ENCODE data around the gene RTN1. TPM values are rescaled to one million over a fixed set of nuclear protein-coding genes. Genes with fewer than 3 reads are reported as not detected.

Gene RTN1
- total RNA-seq, 1 donor from 2014 or later: 6.1 TPM

DNA sequence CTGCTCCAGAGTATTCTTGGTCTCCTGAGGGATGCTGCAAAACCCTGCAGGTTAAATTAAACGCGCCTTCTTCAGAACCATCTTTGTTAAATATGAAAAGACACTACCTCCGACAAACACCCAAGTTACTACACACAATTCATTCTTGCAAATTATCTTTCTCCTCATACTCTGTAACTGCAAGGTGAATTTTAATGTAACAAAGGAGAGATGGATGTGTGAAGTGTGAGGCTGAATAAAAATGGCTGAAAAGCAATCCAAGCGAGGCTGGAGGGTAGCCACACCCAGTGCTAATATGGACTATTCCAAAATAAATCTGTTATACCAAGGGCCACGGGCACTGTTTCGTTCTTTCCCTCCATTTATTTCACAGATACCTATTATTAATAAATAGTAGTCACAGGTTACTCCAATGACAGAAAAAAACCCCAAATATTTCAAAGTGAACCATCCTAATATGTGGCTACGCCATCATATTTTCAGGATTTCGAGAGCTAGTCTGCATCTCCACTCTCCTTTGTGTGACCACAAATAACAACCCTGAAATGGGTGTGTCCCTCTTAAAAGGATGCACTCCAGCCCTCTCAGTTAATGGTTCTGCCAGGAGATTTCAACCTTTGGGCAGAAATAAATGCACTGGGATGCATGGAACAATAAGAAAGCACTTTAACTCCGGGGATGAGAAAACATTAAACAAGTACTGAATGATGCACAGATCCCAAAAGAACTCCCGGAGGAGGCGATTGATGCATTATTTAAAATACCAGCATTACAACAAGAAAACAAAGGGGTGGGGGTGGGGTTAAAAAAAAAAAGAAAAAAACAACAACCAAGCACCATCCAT is 240.9 kb downstream of the RTN1 start:
- no peak for DNase-seq

DNA sequence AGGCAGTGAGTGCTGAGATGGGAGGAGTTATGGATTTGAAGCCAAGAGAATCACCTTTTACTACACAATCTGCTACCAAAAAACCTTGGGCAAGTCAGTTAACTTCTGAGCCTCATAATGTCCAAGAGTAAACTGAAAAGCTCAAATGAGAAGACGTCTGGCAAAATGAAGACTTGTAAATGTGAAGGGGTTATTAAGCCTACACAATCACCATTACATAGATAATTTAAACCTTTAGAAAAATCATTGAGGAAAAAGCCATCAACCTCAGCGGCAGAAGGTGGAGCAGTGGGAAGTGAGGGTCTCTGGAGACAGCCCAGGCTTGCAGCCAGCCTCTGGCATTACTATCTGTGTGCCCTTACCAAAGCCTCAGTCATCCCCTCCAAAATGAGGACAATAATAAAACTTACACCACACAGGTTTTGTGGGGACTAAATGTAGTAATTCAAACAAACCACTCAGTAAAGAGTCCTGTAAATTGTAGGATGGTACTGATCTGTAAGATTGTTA is 243.5 kb downstream of the RTN1 start:
- DNase-seq: no peak

DNA sequence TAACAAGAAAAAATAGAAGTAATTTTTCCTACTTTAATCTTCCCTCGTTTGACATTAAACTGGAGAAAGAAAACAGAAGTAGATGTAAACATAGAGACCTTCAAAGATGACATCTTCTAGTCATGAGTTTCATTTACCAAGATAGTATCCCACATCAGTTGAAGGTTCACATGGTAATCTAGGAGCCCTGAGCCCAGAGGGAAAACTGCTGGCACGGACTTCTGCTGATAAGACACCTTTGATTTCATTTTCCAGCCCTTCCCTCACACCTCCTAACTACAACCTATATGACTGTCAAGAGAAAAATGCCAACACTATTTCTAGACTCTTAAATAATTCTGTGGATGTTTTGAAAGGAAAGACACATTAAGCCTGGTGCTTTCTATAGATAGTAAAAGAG is 247.9 kb downstream of the RTN1 start:
- DNase-seq: no peak

GRCh38 chr14:59619061-59619460 is 251.5 kb downstream of the RTN1 start:
- DNase-seq: no peak

DNA sequence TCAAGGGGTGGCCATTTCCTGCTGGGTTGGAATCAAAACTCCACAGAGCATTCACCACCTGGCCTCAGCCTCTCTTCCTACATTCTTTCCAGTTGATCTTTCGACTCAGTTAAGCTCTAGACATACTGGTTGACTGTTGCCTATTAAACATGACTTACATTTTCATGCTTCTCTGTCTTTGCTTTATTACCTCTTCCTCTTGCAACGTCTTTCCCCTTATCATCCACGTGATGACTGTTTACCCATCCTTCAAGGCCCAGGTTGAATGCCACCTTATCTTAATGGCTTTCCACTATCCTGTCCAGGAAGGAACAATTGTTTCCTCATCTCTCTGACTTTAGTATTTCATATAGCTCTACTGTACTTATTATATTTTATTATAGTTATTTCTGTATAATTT is 269.5 kb downstream of the RTN1 start:
- DNase-seq: no peak

GRCh38 chr14:59600211-59600945 is 270.2 kb downstream of the RTN1 start:
- DNase-seq: no peak

GRCh38 chr14:59595071-59595470 is 275.5 kb downstream of the RTN1 start:
- no peak for DNase-seq

DNA sequence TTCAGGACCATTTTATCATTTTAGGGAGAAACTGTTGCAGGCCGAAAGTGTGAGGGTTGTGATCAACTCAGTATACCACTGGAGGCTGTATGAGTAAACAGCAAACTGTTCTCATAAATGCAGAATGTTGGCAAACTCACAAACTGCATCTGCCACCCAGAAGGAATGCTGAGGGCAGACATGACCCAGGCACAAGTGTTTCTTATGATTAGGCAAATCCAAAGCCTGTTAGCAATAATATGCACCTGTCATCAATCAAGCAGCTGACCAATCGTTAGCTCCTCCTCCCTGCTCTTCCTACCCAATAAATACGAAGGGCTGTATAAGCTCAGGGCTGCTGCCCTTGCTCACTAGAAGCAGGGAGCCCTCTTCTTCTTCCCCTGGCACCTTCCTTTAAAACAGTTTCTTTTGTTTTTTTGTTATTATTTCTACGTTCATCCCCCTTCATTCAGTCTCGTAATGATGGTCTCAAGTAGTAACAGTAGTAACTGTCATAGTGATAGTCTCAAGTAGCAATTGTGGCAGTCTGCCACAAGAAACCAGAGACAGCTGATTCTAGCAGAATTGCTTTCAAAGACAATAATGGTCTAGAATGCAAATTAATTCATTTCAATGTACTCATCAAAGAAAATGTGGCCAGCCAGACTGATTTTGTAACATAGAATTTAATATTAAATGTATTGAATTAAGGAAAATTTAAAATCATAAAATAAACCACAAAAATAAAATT is 278.8 kb downstream of the RTN1 start:
- no peak for DNase-seq

DNA sequence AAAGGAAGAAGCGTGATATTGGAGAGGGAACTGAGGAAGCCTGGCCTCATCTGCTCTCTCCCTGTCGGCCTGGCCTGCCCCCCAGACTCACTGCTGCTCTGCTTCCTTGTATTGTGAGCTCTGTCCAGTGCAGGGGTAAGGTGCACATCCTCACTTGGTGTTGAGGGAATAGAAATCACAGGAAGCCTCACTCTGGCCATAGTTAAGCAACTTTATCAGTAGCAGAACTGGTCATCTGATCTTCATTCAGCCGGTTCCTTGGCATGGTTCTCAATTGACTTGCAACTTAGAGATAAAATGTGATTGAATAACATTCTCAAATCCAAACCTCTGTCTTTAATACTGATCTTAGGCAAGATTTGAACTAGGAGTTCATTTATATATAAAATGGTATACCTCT is 282.5 kb downstream of the RTN1 start:
- no peak for DNase-seq

DNA sequence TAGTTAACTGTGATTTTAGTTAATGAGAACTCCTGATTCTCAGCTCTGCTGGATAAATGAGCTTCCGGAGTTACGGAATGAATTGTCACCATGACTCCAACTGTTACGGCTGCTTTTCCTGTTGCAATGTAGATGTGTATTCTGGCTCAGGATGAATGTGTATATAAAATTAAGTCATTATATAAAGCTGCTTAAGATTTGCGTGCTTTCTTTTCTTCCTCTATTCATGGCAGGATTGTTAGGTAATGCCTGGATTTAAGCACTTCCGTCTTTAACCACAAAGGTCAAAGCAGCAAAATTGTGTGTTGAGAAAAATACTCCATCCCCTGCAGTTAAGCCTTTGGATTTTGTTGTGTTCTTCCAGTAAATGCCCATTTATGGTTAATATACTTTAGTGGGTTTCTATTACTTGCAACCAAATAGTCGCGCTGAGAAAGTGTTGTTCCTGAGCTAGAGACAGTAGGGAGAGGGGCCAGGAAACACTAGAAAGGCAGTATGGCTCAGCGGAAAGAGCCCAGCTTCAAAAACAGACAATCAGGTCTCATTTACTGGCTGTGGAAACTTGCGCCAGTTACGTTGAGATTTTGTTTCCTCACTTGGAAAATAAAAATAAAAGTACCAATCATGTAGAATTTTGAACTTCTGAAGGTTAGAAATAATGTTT is 284.6 kb downstream of the RTN1 start:
- no peak for DNase-seq

- DNase-seq: no peak
Observed at GRCh38 chr14:59583755-59584154, 286.8 kb downstream of the RTN1 start.

DNA sequence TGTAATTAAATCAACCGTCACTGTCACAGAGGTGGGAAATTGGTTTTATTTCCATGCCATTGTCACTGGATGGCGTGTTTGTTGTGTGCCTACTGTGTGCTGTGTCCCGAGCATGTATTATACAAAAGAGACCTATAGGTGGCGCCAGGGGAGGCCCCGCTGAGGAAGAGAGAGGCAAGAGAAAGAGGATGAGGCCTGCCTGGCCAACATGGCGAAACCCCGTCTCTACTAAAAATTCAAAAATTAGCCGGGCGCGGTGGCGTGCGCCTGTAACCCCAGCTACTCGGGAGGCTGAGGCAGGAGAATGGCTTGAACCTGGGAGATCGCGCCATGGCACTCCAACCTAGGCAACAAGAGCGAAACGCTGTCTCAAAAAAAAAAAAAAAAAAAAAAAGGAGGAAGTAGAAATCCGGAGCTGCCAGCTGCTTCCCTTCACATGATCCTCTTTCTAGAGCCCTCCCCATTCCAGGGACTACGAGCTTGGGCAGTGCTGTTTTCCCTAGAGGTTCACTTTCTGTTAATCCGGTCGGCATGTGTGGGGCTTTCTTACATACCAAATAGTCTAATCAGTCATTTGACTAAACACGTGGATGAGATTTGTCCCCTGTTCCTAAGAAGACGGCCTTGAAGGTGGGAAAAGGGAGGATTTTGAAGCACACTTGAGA is 287.6 kb downstream of the RTN1 start:
- DNase-seq: no peak

DNA sequence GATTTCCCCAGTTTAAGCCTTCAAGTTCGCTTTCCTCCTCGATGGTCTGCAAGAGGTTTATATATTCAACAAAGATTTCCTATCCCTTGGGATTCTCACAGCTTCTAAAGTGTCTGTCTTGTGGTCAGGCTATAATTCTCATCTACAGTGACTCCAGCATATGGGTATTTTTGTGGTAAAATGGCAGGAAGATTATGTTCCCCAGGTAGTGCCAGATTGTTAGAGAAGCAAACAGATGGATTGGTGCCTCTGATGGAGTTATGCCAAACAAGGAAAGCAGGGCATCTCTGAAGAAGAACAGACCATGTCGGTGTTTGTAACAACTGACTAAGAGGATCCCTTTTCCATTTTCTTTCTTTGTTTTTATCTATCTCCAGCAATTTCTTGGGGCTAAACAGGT is 288.4 kb downstream of the RTN1 start:
- DNase-seq: no peak

GRCh38 chr14:59580911-59581310 is 289.7 kb downstream of the RTN1 start:
- DNase-seq: no peak

DNA sequence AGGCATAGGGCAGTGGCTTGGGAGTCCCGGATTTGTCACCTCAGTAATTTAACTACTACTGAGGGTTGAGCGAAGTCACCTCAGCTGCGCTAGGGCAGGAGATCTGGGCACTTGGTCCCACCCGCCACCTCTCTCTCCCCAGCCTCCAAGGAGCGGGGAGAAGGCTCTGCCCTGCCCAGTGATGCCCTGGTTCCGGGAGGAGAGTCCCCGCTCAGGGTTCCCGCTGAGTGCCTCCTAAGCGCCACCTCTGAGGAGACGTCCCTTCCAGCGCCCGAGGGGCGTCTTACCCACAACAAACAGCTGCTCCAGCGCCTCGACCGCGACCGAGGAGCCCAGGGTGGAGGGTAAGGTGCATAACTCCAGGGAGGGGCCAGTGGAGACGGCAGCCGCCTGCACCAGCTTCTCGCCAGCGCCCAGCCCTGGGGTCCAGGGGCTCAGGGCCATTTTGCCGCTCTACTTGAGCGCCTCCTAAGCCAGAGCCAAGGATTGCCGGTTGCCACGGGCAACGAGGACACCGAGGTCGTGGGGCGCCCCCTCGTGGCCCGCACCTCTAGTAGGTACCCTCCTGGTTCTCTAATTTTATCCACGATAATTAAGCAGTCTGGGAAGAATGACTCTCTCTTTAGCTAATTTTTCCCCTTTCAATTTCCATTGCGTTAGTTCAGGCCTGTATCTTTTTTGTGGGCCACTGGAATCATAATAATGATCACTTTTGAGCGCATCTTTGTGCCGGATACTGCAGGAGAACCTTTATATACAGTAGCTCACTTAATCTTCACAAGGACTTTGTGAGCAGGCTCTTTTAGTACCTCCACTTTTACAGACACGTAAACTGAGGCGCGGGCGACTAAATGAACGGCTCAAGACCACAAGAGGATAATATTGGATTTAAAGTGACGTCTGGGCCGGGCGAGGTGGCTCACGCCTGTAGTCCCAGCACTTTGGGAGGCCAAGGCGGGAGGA is 294.0 kb downstream of the RTN1 start, which contains the start of gene CCDC175:
TSS of gene CCDC175 (minus strand) at position 481 of the 963 bp plus-strand sequence. CDS start at position 444, 37 bp downstream.
- peak; percentile 19 for DNase-seq

- no peak for DNase-seq
Observed at GRCh38 chr14:59570122-59570521, 300.5 kb downstream of the RTN1 start.

GRCh38 chr14:59566725-59567124 is 303.9 kb downstream of the RTN1 start:
- DNase-seq: no peak

- DNase-seq: no peak
Observed at GRCh38 chr14:59566296-59566695, 304.3 kb downstream of the RTN1 start.

DNA sequence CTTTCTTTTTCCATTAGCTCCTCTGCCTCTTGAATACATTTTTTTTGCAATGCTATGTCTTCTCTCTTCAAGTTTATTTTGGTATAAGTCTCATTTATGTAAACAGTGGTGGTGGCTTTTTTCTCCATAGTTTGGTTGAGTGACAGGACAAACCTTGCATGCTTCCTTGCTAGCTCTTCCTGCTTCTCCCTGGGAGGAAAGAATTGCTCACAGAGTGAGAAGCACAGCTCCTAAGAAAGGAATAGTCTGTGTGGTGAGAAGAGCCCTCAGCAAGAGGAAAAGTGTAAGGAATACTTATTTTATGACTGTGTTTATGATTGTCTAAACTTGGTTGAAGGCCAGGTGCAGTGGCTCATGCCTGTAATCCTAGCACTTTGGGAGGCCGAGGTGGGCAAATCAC is 305.5 kb downstream of the RTN1 start:
- no peak for DNase-seq

- no peak for DNase-seq
Observed at GRCh38 chr14:59564366-59564765, 306.2 kb downstream of the RTN1 start.

Measured in skin of body (tissue), 2 donors.